SU-DHL-6 (cell line): ENCODE results near the gene SORCS2.

Experiments used
- H2AFZ ChIP-seq: fragments of 200-600 bp; sonication (generic); 2 replicates; pipeline ENCODE4 v1.6.1; 2014; ENCODE audit warnings: low read depth, mild to moderate bottlenecking, moderate library complexity, mixed read lengths, antibody characterized with exemption, low read length; ENCODE audit not compliant: severe bottlenecking
- H3F3A ChIP-seq: fragments of 200-600 bp; shearing (Covaris generic); 2 replicates; pipeline ENCODE4 v1.6.0; 2016; ENCODE audit warnings: antibody characterized with exemption, mild to moderate bottlenecking; ENCODE audit not compliant: insufficient read depth
- H3K27ac ChIP-seq: fragments of 200-600 bp; sonication (generic); 2 replicates; pipeline ENCODE4 v1.5.1; 2016; ENCODE audit warnings: low read depth, mild to moderate bottlenecking, low read length, moderate library complexity, mixed read lengths
- H3K27me3 ChIP-seq: fragments of 200-600 bp; sonication (generic), shearing (Covaris generic); 2 replicates; pipeline ENCODE4 v1.6.0; 2014; ENCODE audit warnings: mild to moderate bottlenecking, low read length
- H3K36me3 ChIP-seq: fragments of 200-600 bp; sonication (generic); 2 replicates; pipeline ENCODE4 v1.6.1; 2014; ENCODE audit warnings: mild to moderate bottlenecking, low read length, mixed read lengths
- H3K4me2 ChIP-seq: fragments of 300-600, 200-600 bp; shearing (Covaris generic), sonication (generic); 2 replicates; pipeline ENCODE4 v1.6.0; 2014; ENCODE audit warnings: low read length, low read depth, mild to moderate bottlenecking; ENCODE audit not compliant: poor library complexity, severe bottlenecking
- H3K4me3 ChIP-seq: fragments of 200-600 bp; sonication (generic); 2 replicates; pipeline ENCODE4 v1.5.1; 2014; ENCODE audit warnings: antibody characterized with exemption, low read length, mild to moderate bottlenecking, mixed read lengths; ENCODE audit not compliant: insufficient read depth, poor library complexity, severe bottlenecking
- H3K79me2 ChIP-seq: fragments of 200-600 bp; sonication (generic); 2 replicates; pipeline ENCODE4 v1.6.1; 2014; ENCODE audit warnings: mild to moderate bottlenecking, low read length, moderate library complexity; ENCODE audit not compliant: insufficient read depth
- H3K9ac ChIP-seq: fragments of 200-600 bp; sonication (generic); 2 replicates; pipeline ENCODE4 v1.7.0; 2014; ENCODE audit warnings: mild to moderate bottlenecking, low read length
- H3K9me2 ChIP-seq: fragments of 200-600 bp; sonication (generic); replicated peaks from 2 replicates; pipeline ENCODE4 v1.6.1; 2014; ENCODE audit warnings: low read length; ENCODE audit not compliant: insufficient read depth
- H3K9me3 ChIP-seq: fragments of 200-600 bp; sonication (generic); 2 replicates; pipeline ENCODE4 v1.6.1; 2014; ENCODE audit warnings: low read length, mixed read lengths; ENCODE audit not compliant: insufficient read depth
- H4K20me1 ChIP-seq: fragments of 200-600 bp; sonication (generic); 2 replicates; pipeline ENCODE4 v1.6.1; 2014; ENCODE audit warnings: low read depth, mild to moderate bottlenecking, antibody characterized with exemption, low read length, moderate library complexity, mixed read lengths
- CTCF ChIP-seq: fragments of 200-600 bp; sonication (generic); IDR thresholded peaks from one replicate; pipeline ENCODE4 v1.5.1; 2017; ENCODE audit warnings: antibody characterized with exemption, mild to moderate bottlenecking, low read length, moderate library complexity; ENCODE audit not compliant: insufficient read depth, poor library complexity, severe bottlenecking
- EZH2phosphoT487 ChIP-seq: fragments of 200-600 bp; sonication (generic), shearing (Covaris generic); conservative IDR thresholded peaks from 2 replicates; pipeline ENCODE4 v1.6.1; 2018; ENCODE audit warnings: mild to moderate bottlenecking, antibody characterized with exemption, low read length, moderate library complexity, mixed read lengths

SORCS2 gene

DNA sequence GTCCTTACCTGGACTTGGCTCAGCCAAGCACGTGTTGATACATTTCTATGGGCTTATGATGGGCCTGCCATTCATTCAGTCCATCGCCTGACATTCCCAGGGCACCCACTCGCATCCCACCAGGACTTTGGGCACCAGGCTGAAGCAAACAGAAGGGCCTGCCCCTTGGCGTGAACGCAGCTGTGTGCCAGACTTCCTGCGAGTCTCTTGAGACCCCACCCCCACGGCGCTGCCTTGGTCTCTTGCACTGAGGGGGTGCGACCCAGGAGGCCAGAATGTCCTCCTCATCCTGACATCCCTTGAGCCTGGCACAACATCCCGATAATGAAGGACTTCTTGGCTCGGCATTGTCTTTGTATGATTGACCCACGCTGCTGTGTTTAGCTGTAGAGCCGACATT lies 243.9 kb downstream of the SORCS2 start:
- H3K79me2 ChIP-seq: no peaks in the 10 kb centered on the region
- TF ChIP-seq EZH2phosphoT487 (no peak), CTCF (no peak)
- H3K27ac ChIP-seq: no peak overlapping the region
- no peaks in the 10 kb centered on the region for H3K9me3 ChIP-seq
- no peaks in the 10 kb centered on the region for H3K9me2 ChIP-seq
- no peaks in the 10 kb centered on the region for H3F3A ChIP-seq
- H4K20me1 ChIP-seq: no peaks in the 10 kb centered on the region
- no peaks in the 10 kb centered on the region for H3K27me3 ChIP-seq
- no peak overlapping the region for H2AFZ ChIP-seq
- no peak overlapping the region for H3K9ac ChIP-seq
- H3K4me3 ChIP-seq: no peak overlapping the region
- no peak overlapping the region for H3K4me2 ChIP-seq
- no peaks in the 10 kb centered on the region for H3K36me3 ChIP-seq

DNA sequence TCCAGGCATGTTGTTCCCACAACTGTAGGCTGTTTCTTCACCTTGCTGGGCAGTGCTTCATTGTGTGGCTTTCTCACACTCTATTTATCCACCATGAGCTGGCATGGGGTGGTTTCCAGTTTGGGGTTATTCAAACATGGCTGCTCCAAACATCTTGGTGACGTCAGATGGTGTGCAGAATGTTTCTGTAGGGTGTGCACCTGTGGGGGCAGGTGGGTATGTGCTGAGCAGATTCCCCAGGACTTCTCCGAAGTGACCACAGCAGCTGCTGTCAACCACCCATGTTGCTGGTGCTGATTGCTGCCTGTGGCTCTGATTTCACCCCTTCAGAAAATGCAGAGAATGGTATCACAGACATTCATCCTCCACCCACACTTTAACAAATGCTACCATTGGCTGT lies 247.4 kb downstream of the SORCS2 start:
- H3K79me2 ChIP-seq: no peaks in the 10 kb centered on the region
- no peaks in the 10 kb centered on the region for H3K9me2 ChIP-seq
- H3K9ac ChIP-seq: no peak overlapping the region
- H4K20me1 ChIP-seq: no peaks in the 10 kb centered on the region
- TF ChIP-seq CTCF (no peak), EZH2phosphoT487 (no peak)
- no peak overlapping the region for H3K4me3 ChIP-seq
- H3F3A ChIP-seq: no peaks in the 10 kb centered on the region
- H3K9me3 ChIP-seq: no peaks in the 10 kb centered on the region
- no peaks in the 10 kb centered on the region for H3K27me3 ChIP-seq
- no peak overlapping the region for H3K27ac ChIP-seq
- H2AFZ ChIP-seq: no peak overlapping the region
- H3K4me2 ChIP-seq: no peak overlapping the region
- H3K36me3 ChIP-seq: no peaks in the 10 kb centered on the region

DNA sequence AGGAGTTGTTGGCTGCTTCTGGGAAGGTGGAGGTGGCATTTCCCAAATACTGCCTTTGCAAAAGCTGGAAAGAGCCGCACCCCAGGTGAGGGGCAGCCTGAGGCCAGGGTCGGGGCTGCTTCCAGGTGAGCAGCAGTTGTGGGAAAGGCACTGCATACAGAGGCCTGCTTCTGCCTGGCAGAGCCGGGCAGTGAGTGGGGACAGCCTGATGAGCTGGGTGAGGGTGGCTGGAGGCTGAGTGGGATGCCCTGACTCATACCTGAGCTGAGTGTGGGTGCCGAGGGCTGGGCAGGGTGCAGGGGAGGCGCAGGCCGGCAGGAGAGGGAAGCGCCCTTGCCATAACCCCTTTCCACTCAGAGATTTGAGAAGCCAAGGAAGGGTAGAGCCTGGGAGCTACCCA lies 248.9 kb downstream of the SORCS2 start:
- Histone ChIP-seq H3K9ac (no peak overlapping the region), H3K9me3 (no peaks in the 10 kb centered on the region), H3F3A (no peaks in the 10 kb centered on the region), H4K20me1 (no peaks in the 10 kb centered on the region), H3K27ac (no peak overlapping the region), H3K4me3 (no peak overlapping the region), H2AFZ (no peak overlapping the region), H3K9me2 (no peaks in the 10 kb centered on the region), H3K36me3 (no peaks in the 10 kb centered on the region), H3K4me2 (no peak overlapping the region), H3K27me3 (no peaks in the 10 kb centered on the region), H3K79me2 (no peaks in the 10 kb centered on the region)
- no peak for TF ChIP-seq CTCF
- no peak for TF ChIP-seq EZH2phosphoT487

DNA sequence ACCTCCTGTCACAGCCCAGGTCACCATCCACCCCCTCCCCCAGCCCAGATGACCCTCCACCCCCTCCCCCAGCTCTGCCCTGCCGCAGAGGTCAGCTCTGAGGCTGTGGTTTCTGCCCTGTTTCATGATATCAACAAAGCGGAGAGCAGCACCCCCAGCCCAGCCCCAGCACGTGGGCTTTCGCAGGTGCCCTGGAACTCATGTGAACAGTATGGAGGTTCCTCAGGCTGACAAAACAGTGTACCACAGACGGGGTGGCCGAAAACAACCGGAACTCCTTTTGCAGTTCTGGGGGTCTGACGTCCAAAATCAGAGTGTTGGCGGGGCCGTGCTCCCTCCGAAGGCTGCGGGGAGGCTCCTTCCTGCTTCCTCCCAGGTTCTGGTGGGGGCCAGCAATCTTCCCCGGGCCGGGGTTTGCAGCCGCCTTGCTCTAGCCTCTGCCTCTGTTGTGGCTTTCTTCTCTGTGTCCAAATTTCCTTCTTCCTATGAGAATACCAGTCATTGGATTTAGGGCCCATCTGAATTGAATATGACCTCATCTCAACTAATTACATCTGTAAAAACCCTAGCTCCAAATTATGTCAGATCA lies 250.3 kb downstream of the SORCS2 start:
- Histone ChIP-seq H3K9ac (no peak overlapping the region), H3F3A (no peaks in the 10 kb centered on the region), H3K4me2 (no peak overlapping the region), H3K36me3 (no peaks in the 10 kb centered on the region), H3K27me3 (no peaks in the 10 kb centered on the region), H3K9me2 (no peaks in the 10 kb centered on the region), H4K20me1 (no peaks in the 10 kb centered on the region), H3K27ac (no peak overlapping the region), H3K79me2 (no peaks in the 10 kb centered on the region), H3K4me3 (no peak overlapping the region), H2AFZ (no peak overlapping the region), H3K9me3 (no peaks in the 10 kb centered on the region)
- no peak for TF ChIP-seq CTCF
- TF ChIP-seq EZH2phosphoT487: no peak
